Measurements from ENCODE around the gene LCTL.
"Not testable (repeated sequence)": the region's sequence is repeated elsewhere in the genome, so short reads cannot be mapped to it uniquely, and the experiment has no call there.

The LCTL gene

GRCh38 chr15:66505430-66505811 lies 60.4 kb downstream of the LCTL start:
- Histone ChIP-seq H3K9me3 (ENCODE audit: low read length) (no peaks in the 10 kb centered on the region), H3K36me3 (ENCODE audit: insufficient read depth, low read length) (peaks cover 29% of the 10 kb centered on the region), H3K4me3 (ENCODE audit: low read depth in 1 of 2, low read length in 2 of 2) (peak overlapping the region; percentile 43 to 95), H3K9ac (ENCODE audit: low read length) (peak overlapping the region; percentile 87), H3K4me1 (ENCODE audit: insufficient read depth, low read length) (peaks cover 21% of the 10 kb centered on the region), H3K27me3 (ENCODE audit: control insufficient read depth in 1 of 2, insufficient read depth in 2 of 2, low read length in 2 of 2) (no peaks in the 10 kb centered on the region), H3K27ac (ENCODE audit: low read depth, low read length) (peak overlapping the region; percentile 56)

- peak within 1 kb of the TSS; percentile 56 for H3K27ac ChIP-seq (ENCODE audit: low read depth, low read length)
- H3K9me3 ChIP-seq (ENCODE audit: low read length) = no peaks in the 10 kb centered on the region
- no peaks in the 10 kb centered on the region for H3K27me3 ChIP-seq (ENCODE audit: control insufficient read depth in 1 of 2, insufficient read depth in 2 of 2, low read length in 2 of 2)
- H3K9ac ChIP-seq (ENCODE audit: low read length) = peak within 1 kb of the TSS; percentile 87
- peak within 1 kb of the TSS; percentile 43 to 95 for H3K4me3 ChIP-seq (ENCODE audit: low read depth in 1 of 2, low read length in 2 of 2)
- H3K4me1 ChIP-seq (ENCODE audit: insufficient read depth, low read length) = peaks cover 21% of the 10 kb centered on the region
- peaks cover 36% of the 10 kb centered on the region for H3K36me3 ChIP-seq (ENCODE audit: insufficient read depth, low read length)
Measured at GRCh38 chr15:66504563-66505429, 61.0 kb downstream of the LCTL start, which contains the start of the genes RPL4 and ZWILCH. TSS of gene RPL4 (minus strand) at chr15:66504855. CDS start at chr15:66504790, 65 bp downstream. TSS of gene ZWILCH (plus strand) at chr15:66505326. CDS start at chr15:66505339, 13 bp downstream.

GRCh38 chr15:66503780-66504562 lies 61.8 kb downstream of the LCTL start:
- H3K36me3 ChIP-seq (ENCODE audit: insufficient read depth, low read length) = peaks cover 43% of the 10 kb centered on the region
- no peaks in the 10 kb centered on the region for H3K9me3 ChIP-seq (ENCODE audit: low read length)
- peak overlapping the region; percentile 87 for H3K9ac ChIP-seq (ENCODE audit: low read length)
- H3K27ac ChIP-seq (ENCODE audit: low read depth, low read length) = peak overlapping the region; percentile 56
- peaks cover 21% of the 10 kb centered on the region for H3K4me1 ChIP-seq (ENCODE audit: insufficient read depth, low read length)
- no peaks in the 10 kb centered on the region for H3K27me3 ChIP-seq (ENCODE audit: control insufficient read depth in 1 of 2, insufficient read depth in 2 of 2, low read length in 2 of 2)
- H3K4me3 ChIP-seq (ENCODE audit: low read depth in 1 of 2, low read length in 2 of 2) = peak overlapping the region; percentile 43 to 95

GRCh38 chr15:66503041-66503648 lies 62.7 kb downstream of the LCTL start:
- Histone ChIP-seq H3K36me3 (ENCODE audit: insufficient read depth, low read length) (peaks cover 51% of the 10 kb centered on the region), H3K9ac (ENCODE audit: low read length) (peak overlapping the region; percentile 87), H3K4me1 (ENCODE audit: insufficient read depth, low read length) (peaks cover 25% of the 10 kb centered on the region), H3K4me3 (ENCODE audit: low read depth in 1 of 2, low read length in 2 of 2) (peak overlapping the region; percentile 43 to 95), H3K27ac (ENCODE audit: low read depth, low read length) (peak overlapping the region; percentile 56)
- not testable (repeated sequence) for H3K27me3 ChIP-seq (ENCODE audit: control insufficient read depth in 1 of 2, insufficient read depth in 2 of 2, low read length in 2 of 2); H3K9me3 ChIP-seq (ENCODE audit: low read length)

GRCh38 chr15:66502491-66502890 lies 63.3 kb downstream of the LCTL start:
- peaks cover 30% of the 10 kb centered on the region for H3K4me1 ChIP-seq (ENCODE audit: insufficient read depth, low read length)
- H3K4me3 ChIP-seq (ENCODE audit: low read depth in 1 of 2, low read length in 2 of 2) = no peak overlapping the region
- H3K27ac ChIP-seq (ENCODE audit: low read depth, low read length) = no peak overlapping the region
- H3K9me3 ChIP-seq (ENCODE audit: low read length) = no peaks in the 10 kb centered on the region
- no peaks in the 10 kb centered on the region for H3K27me3 ChIP-seq (ENCODE audit: control insufficient read depth in 1 of 2, insufficient read depth in 2 of 2, low read length in 2 of 2)
- H3K9ac ChIP-seq (ENCODE audit: low read length) = no peak overlapping the region
- peaks cover 54% of the 10 kb centered on the region for H3K36me3 ChIP-seq (ENCODE audit: insufficient read depth, low read length)

GRCh38 chr15:66500346-66500745 lies 65.5 kb downstream of the LCTL start:
- Histone ChIP-seq H3K4me1 (ENCODE audit: insufficient read depth, low read length) (peaks cover 32% of the 10 kb centered on the region), H3K36me3 (ENCODE audit: insufficient read depth, low read length) (peaks cover 57% of the 10 kb centered on the region)
- H3K27ac ChIP-seq (ENCODE audit: low read depth, low read length); H3K27me3 ChIP-seq (ENCODE audit: control insufficient read depth in 1 of 2, insufficient read depth in 2 of 2, low read length in 2 of 2); H3K9ac ChIP-seq (ENCODE audit: low read length); H3K4me3 ChIP-seq (ENCODE audit: low read depth in 1 of 2, low read length in 2 of 2); H3K9me3 ChIP-seq (ENCODE audit: low read length): not testable (repeated sequence)

- Histone ChIP-seq H3K4me1 (ENCODE audit: insufficient read depth, low read length) (peaks cover 29% of the 10 kb centered on the region), H3K9ac (ENCODE audit: low read length) (no peak overlapping the region), H3K4me3 (ENCODE audit: low read depth in 1 of 2, low read length in 2 of 2) (no peak overlapping the region), H3K9me3 (ENCODE audit: low read length) (no peaks in the 10 kb centered on the region), H3K36me3 (ENCODE audit: insufficient read depth, low read length) (peaks cover 72% of the 10 kb centered on the region), H3K27ac (ENCODE audit: low read depth, low read length) (no peak overlapping the region), H3K27me3 (ENCODE audit: control insufficient read depth in 1 of 2, insufficient read depth in 2 of 2, low read length in 2 of 2) (no peaks in the 10 kb centered on the region)
Measured at GRCh38 chr15:66498501-66499386, 67.1 kb downstream of the LCTL start.
